ENCODE data around the gene BORCS5. TPM values are rescaled to one million over a fixed set of nuclear protein-coding genes. Genes with fewer than 3 reads are reported as not detected.

The BORCS5 gene
- total and polyA plus RNA-seq, 2 experiments from 2014 or later, result 7.7 to 14.1 TPM

GRCh38 chr12:12323118-12323517 lies 33.8 kb upstream of the BORCS5 start:
- Histone ChIP-seq H3K4me1 (ENCODE audit: insufficient read depth) (peaks cover 14% of the 10 kb centered on the region), H3K9me2 (ENCODE audit: insufficient read depth) (no peaks in the 10 kb centered on the region), H3K27ac (no peak overlapping the region), H4K20me1 (ENCODE audit: insufficient read depth) (no peaks in the 10 kb centered on the region), H3K9ac (no peak overlapping the region), H3K4me2 (ENCODE audit: unreplicated experiment) (no peak overlapping the region), H3F3A (ENCODE audit: insufficient read depth) (no peaks in the 10 kb centered on the region), H3K27me3 (replicated peaks; ENCODE audit: insufficient read depth) (no peaks in the 10 kb centered on the region), H3K4me3 (no peak overlapping the region), H3K79me2 (ENCODE audit: insufficient read depth) (no peaks in the 10 kb centered on the region), H2AFZ (no peak overlapping the region), H3K9me3 (ENCODE audit: low read depth) (no peaks in the 10 kb centered on the region), H3K36me3 (ENCODE audit: low read depth) (no peaks in the 10 kb centered on the region)
- in situ Hi-C loops (cut with MboI), result loop anchor here (10.0 kb wide), 1 partner anchor 738 kb away; no protein-coding TSS in a partner anchor
- 71 to 95% methylated on average over 4 of the region's 4 CpGs for WGBS, 2 experiments (ENCODE audit: low coverage in 1 of 2, low lambda C conversion rate in 2 of 2, missing lambda C conversion rate in 2 of 2)
- TF ChIP-seq EZH2 (IDR thresholded peaks at IDR 0.05; ENCODE audit: insufficient read depth, poor library complexity, severe bottlenecking) (no peak), EZH2phosphoT487 (IDR thresholded peaks at IDR 0.05; ENCODE audit: insufficient read depth, low read depth) (no peak)
- no peak for DNase-seq

- no peak for TF ChIP-seq EZH2 (IDR thresholded peaks at IDR 0.05; ENCODE audit: insufficient read depth, poor library complexity, severe bottlenecking)
- TF ChIP-seq EZH2phosphoT487 (IDR thresholded peaks at IDR 0.05; ENCODE audit: insufficient read depth, low read depth), result no peak
- in situ Hi-C loops (cut with MboI), result loop anchor here (10.0 kb wide), 1 partner anchor 739 kb away; no protein-coding TSS in a partner anchor
- H3K27ac ChIP-seq, result no peak overlapping the region
- no peak overlapping the region for H3K9ac ChIP-seq
- no peaks in the 10 kb centered on the region for H3F3A ChIP-seq (ENCODE audit: insufficient read depth)
- H3K9me3 ChIP-seq (ENCODE audit: low read depth), result no peaks in the 10 kb centered on the region
- H3K36me3 ChIP-seq (ENCODE audit: low read depth), result no peaks in the 10 kb centered on the region
- no peaks in the 10 kb centered on the region for H3K79me2 ChIP-seq (ENCODE audit: insufficient read depth)
- H4K20me1 ChIP-seq (ENCODE audit: insufficient read depth), result no peaks in the 10 kb centered on the region
- H3K4me1 ChIP-seq (ENCODE audit: insufficient read depth), result peaks cover 14% of the 10 kb centered on the region
- H2AFZ ChIP-seq, result no peak overlapping the region
- no peaks in the 10 kb centered on the region for H3K9me2 ChIP-seq (ENCODE audit: insufficient read depth)
- no peaks in the 10 kb centered on the region for H3K27me3 ChIP-seq (replicated peaks; ENCODE audit: insufficient read depth)
- WGBS, 2 experiments (ENCODE audit: low coverage in 1 of 2, low lambda C conversion rate in 2 of 2, missing lambda C conversion rate in 2 of 2), result 61 to 65% methylated on average over 9 of the region's 9 CpGs
- H3K4me2 ChIP-seq (ENCODE audit: unreplicated experiment), result no peak overlapping the region
- H3K4me3 ChIP-seq, result no peak overlapping the region
- peak; percentile 10 for DNase-seq
These were observed 33.3 kb upstream of the BORCS5 start for GRCh38 chr12:12323591-12323990.

- no peak for DNase-seq
- no peaks in the 10 kb centered on the region for H3K36me3 ChIP-seq (ENCODE audit: low read depth)
- no peak overlapping the region for H2AFZ ChIP-seq
- H3F3A ChIP-seq (ENCODE audit: insufficient read depth), result no peaks in the 10 kb centered on the region
- no peaks in the 10 kb centered on the region for H3K9me2 ChIP-seq (ENCODE audit: insufficient read depth)
- 93 to 99% methylated on average over 3 of the region's 3 CpGs for WGBS, 2 experiments (ENCODE audit: low coverage in 1 of 2, low lambda C conversion rate in 2 of 2, missing lambda C conversion rate in 2 of 2)
- H3K4me1 ChIP-seq (ENCODE audit: insufficient read depth), result no peaks in the 10 kb centered on the region
- TF ChIP-seq EZH2 (IDR thresholded peaks at IDR 0.05; ENCODE audit: insufficient read depth, poor library complexity, severe bottlenecking) (no peak), EZH2phosphoT487 (IDR thresholded peaks at IDR 0.05; ENCODE audit: insufficient read depth, low read depth) (no peak)
- H4K20me1 ChIP-seq (ENCODE audit: insufficient read depth), result no peaks in the 10 kb centered on the region
- no peaks in the 10 kb centered on the region for H3K9me3 ChIP-seq (ENCODE audit: low read depth)
- no peaks in the 10 kb centered on the region for H3K79me2 ChIP-seq (ENCODE audit: insufficient read depth)
- no peak overlapping the region for H3K27ac ChIP-seq
- no peak overlapping the region for H3K4me2 ChIP-seq (ENCODE audit: unreplicated experiment)
- no peaks in the 10 kb centered on the region for H3K27me3 ChIP-seq (replicated peaks; ENCODE audit: insufficient read depth)
- in situ Hi-C loops (cut with MboI), result loop anchor here (10.0 kb wide), 1 partner anchor 741 kb away; no protein-coding TSS in a partner anchor
- no peak overlapping the region for H3K4me3 ChIP-seq
- H3K9ac ChIP-seq, result no peak overlapping the region
These were observed 30.6 kb upstream of the BORCS5 start for GRCh38 chr12:12326262-12326661.

GRCh38 chr12:12327802-12328201 lies 29.1 kb upstream of the BORCS5 start:
- no peaks in the 10 kb centered on the region for H3K9me2 ChIP-seq (ENCODE audit: insufficient read depth)
- no peak overlapping the region for H3K9ac ChIP-seq
- no peaks in the 10 kb centered on the region for H3K27me3 ChIP-seq (replicated peaks; ENCODE audit: insufficient read depth)
- no peak overlapping the region for H3K4me3 ChIP-seq
- no peaks in the 10 kb centered on the region for H4K20me1 ChIP-seq (ENCODE audit: insufficient read depth)
- H3K36me3 ChIP-seq (ENCODE audit: low read depth), result no peaks in the 10 kb centered on the region
- H3F3A ChIP-seq (ENCODE audit: insufficient read depth), result no peaks in the 10 kb centered on the region
- no peaks in the 10 kb centered on the region for H3K9me3 ChIP-seq (ENCODE audit: low read depth)
- H3K4me2 ChIP-seq (ENCODE audit: unreplicated experiment), result no peak overlapping the region
- no peak for TF ChIP-seq EZH2 (IDR thresholded peaks at IDR 0.05; ENCODE audit: insufficient read depth, poor library complexity, severe bottlenecking)
- TF ChIP-seq EZH2phosphoT487 (IDR thresholded peaks at IDR 0.05; ENCODE audit: insufficient read depth, low read depth), result no peak
- in situ Hi-C loops (cut with MboI), result loop anchor here (10.0 kb wide), 1 partner anchor 743 kb away; no protein-coding TSS in a partner anchor
- no peaks in the 10 kb centered on the region for H3K4me1 ChIP-seq (ENCODE audit: insufficient read depth)
- WGBS, 2 experiments (ENCODE audit: low coverage in 1 of 2, low lambda C conversion rate in 2 of 2, missing lambda C conversion rate in 2 of 2), result 0% methylated on average over 1 of the region's 1 CpG
- no peaks in the 10 kb centered on the region for H3K79me2 ChIP-seq (ENCODE audit: insufficient read depth)
- peak; percentile 83 for DNase-seq
- no peak overlapping the region for H3K27ac ChIP-seq
- H2AFZ ChIP-seq, result 0 out of 2 replicates have a peak overlapping the region, but pooled peaks have one; percentile 31

Data from GM23248 (cell line).